ENCODE results near the gene SLIT3.

- no peak for TF ChIP-seq EZH2 (IDR thresholded peaks at IDR 0.05)
- TF ChIP-seq CTCF (IDR thresholded peaks at IDR 0.05): no peak
These were observed 325.6 kb downstream of the SLIT3 start for GRCh38 chr5:168975331-168975730.
